ENCODE data around the gene PLCG1. TPM values are rescaled to one million over a fixed set of nuclear protein-coding genes. Genes with fewer than 3 reads are reported as not detected.

The PLCG1 gene
- total and polyA plus RNA-seq, 2 donors from 2014 or later, result 12.5 to 117 TPM

GRCh38 chr20:41163821-41164220 is 26.5 kb downstream of the PLCG1 start:
- FAIRE-seq, result no peak
- Histone ChIP-seq H3K9me3 (ENCODE audit: control insufficient read depth in 2 of 3, insufficient read depth in 1 of 3, low read length in 3 of 3) (no peaks in the 10 kb centered on the region), H3K4me1 (ENCODE audit: control insufficient read depth in 2 of 3, insufficient read depth in 2 of 3, low read depth in 1 of 3, low read length in 3 of 3) (peaks cover 0 to 6% (median 5%) of the 10 kb centered on the region in 3 donors), H3K36me3 (ENCODE audit: control insufficient read depth in 2 of 3, insufficient read depth in 3 of 3, low read length in 3 of 3) (peaks cover 3 to 67% (median 46%) of the 10 kb centered on the region in 3 donors), H3K4me3 (ENCODE audit: low read length in 3 of 3) (no peak overlapping the region), H3K9ac (ENCODE audit: low read length in 3 of 3) (no peak overlapping the region), H3K27ac (ENCODE audit: low read depth in 2 of 2, low read length in 2 of 2) (no peak overlapping the region), H3K27me3 (ENCODE audit: control insufficient read depth, insufficient read depth, low read length) (no peaks in the 10 kb centered on the region)
- no peak for TF ChIP-seq CTCF (IDR thresholded peaks at IDR 0.05; ENCODE audit: borderline replicate concordance, extremely low read depth, insufficient read depth)
- intact Hi-C loops (cut with DNase I), result no loop called here
- peak in 1 of 5 donors; percentile 66 for DNase-seq

- peak in 1 of 5 donors; percentile 43 for DNase-seq
- Histone ChIP-seq H3K4me3 (ENCODE audit: low read length in 3 of 3) (no peak overlapping the region), H3K27ac (ENCODE audit: low read depth in 2 of 2, low read length in 2 of 2) (no peak overlapping the region), H3K27me3 (ENCODE audit: control insufficient read depth, insufficient read depth, low read length) (no peaks in the 10 kb centered on the region), H3K9ac (ENCODE audit: low read length in 3 of 3) (no peak overlapping the region), H3K9me3 (ENCODE audit: control insufficient read depth in 2 of 3, insufficient read depth in 1 of 3, low read length in 3 of 3) (no peaks in the 10 kb centered on the region), H3K4me1 (ENCODE audit: control insufficient read depth in 2 of 3, insufficient read depth in 2 of 3, low read depth in 1 of 3, low read length in 3 of 3) (no peaks in the 10 kb centered on the region), H3K36me3 (ENCODE audit: control insufficient read depth in 2 of 3, insufficient read depth in 3 of 3, low read length in 3 of 3) (peaks cover 10 to 67% (median 54%) of the 10 kb centered on the region in 3 donors)
- intact Hi-C loops (cut with DNase I), result no loop called here
- no peak for FAIRE-seq
- TF ChIP-seq CTCF (IDR thresholded peaks at IDR 0.05; ENCODE audit: borderline replicate concordance, extremely low read depth, insufficient read depth), result no peak
These were observed 27.9 kb downstream of the PLCG1 start for GRCh38 chr20:41165001-41165882.

GRCh38 chr20:41166201-41167117 is 29.1 kb downstream of the PLCG1 start:
- intact Hi-C loops (cut with DNase I), result no loop called here
- peak in 1 of 5 donors; percentile 56 for DNase-seq
- Histone ChIP-seq H3K9ac (ENCODE audit: low read length in 3 of 3) (no peak overlapping the region), H3K36me3 (ENCODE audit: control insufficient read depth in 2 of 3, insufficient read depth in 3 of 3, low read length in 3 of 3) (peaks cover 14 to 63% (median 54%) of the 10 kb centered on the region in 3 donors), H3K4me3 (ENCODE audit: low read length in 3 of 3) (no peak overlapping the region), H3K9me3 (ENCODE audit: control insufficient read depth in 2 of 3, insufficient read depth in 1 of 3, low read length in 3 of 3) (no peaks in the 10 kb centered on the region), H3K4me1 (ENCODE audit: control insufficient read depth in 2 of 3, insufficient read depth in 2 of 3, low read depth in 1 of 3, low read length in 3 of 3) (no peaks in the 10 kb centered on the region), H3K27me3 (ENCODE audit: control insufficient read depth, insufficient read depth, low read length) (no peaks in the 10 kb centered on the region), H3K27ac (ENCODE audit: low read depth in 2 of 2, low read length in 2 of 2) (no peak overlapping the region)
- FAIRE-seq, result no peak
- no peak for TF ChIP-seq CTCF (IDR thresholded peaks at IDR 0.05; ENCODE audit: borderline replicate concordance, extremely low read depth, insufficient read depth)
